GM18870 (cell line): ENCODE data around the gene PEAK3.

Source experiments
- ATAC-seq: cut with Tn5 transposase; IDR thresholded peaks from one replicate; pipeline ENCODE4 v1.9.1; 2021; ENCODE audit warnings: moderate library complexity; ENCODE audit not compliant: unreplicated experiment

PEAK3 gene

DNA sequence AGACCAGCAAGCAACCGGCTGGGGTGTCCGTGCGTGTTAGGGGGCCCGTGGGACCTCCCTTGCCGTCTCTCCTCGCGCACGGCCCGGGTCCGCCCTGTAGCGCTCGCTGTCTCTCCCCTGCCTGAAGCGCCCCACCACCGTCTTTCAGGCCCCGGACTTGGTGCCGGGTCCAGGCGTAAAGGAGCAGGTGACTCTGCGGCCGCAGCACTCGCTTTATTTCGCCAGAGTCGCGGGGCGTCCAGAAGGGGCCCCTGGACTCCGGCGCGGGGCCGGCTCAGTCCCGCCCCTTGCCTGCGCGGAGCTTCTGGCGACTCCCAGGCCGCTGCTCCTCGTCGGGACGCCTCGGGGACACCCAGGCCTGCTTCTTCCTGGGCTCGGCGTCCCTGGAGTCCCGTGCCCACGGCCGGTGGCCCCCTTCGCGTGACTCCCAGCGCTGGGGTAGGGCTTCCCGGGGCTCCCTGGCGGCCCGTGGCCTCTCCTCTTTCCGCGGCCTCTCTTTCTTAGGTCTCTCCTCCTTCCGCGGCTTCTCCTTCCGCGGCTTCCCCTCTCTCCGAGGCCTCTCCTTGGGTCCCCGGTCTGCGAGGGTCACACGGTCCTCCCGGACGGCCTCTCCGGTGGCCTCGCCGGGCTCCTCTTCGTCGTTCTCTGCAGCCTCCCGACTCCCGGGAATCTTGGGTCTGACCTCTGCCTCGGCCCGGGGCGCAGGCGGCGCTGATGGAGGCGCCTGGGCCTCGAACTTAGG, 29.7 kb downstream of the PEAK3 start:
- no peak for ATAC-seq

DNA sequence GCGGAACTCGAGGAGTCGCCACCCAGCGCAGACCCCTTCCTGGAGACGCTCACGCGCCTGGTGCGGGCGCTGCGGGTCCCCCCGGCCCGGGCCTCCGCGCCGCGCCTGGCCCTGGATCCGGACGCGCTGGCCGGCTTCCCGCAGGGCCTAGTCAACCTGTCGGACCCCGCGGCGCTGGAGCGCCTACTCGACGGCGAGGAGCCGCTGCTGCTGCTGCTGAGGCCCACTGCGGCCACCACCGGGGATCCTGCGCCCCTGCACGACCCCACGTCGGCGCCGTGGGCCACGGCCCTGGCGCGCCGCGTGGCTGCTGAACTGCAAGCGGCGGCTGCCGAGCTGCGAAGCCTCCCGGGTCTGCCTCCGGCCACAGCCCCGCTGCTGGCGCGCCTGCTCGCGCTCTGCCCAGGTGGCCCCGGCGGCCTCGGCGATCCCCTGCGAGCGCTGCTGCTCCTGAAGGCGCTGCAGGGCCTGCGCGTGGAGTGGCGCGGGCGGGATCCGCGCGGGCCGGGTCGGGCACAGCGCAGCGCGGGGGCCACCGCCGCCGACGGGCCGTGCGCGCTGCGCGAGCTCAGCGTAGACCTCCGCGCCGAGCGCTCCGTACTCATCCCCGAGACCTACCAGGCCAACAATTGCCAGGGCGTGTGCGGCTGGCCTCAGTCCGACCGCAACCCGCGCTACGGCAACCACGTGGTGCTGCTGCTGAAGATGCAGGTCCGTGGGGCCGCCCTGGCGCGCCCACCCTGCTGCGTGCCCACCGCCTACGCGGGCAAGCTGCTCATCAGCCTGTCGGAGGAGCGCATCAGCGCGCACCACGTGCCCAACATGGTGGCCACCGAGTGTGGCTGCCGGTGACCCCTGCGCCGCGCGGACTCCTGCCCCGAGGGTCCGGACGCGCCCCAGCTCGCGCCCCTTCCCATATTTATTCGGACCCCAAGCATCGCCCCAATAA, 30.6 kb downstream of the PEAK3 start:
- no peak for ATAC-seq

GRCh38 chr19:2250766-2251105, 31.2 kb downstream of the PEAK3 start:
- ATAC-seq: no peak

DNA sequence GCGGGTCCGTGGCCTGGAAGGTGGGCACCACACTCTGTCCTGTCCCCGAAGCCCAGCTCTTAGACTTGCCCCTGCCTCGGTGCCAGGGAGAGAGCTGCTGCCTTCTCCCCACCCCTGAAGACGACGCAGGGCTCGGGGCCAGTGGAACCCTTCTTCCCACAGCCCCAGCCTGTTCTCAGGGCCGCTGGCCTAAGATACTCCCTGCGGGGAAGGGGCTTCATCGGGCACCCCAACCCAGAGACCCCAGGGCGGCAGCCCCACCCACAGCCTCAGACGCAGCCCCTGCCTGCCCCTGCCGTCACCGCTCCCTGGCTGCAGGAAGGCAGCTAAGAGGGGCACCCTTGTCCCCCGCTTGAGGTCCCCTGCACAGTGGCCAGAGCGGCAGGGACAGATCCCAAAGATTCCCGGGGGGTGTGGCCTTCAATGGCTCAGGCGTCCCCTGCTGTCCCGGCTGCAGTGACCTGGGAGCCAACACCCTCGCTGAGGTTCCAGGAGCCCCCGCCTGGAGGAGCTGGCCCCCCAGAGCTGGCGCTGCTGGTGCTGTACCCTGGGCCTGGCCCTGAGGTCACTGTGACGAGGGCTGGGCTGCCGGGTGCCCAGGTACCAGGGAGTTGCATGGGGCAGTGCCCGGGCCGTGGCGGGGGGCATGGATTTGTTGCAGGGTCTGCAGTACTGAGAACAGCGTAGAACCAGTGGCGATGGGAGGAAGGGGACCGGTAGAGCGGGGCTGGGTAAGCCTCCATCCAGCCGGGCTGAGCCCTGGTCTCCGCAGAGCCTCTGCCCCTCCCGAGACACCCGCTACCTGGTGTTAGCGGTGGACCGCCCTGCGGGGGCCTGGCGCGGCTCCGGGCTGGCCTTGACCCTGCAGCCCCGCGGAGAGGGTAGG, 31.9 kb downstream of the PEAK3 start:
- ATAC-seq: no peak

- ATAC-seq: no peak
These were observed 32.7 kb downstream of the PEAK3 start, which contains the start of gene AMH for GRCh38 chr19:2249010-2249866. AMH (plus strand) TSS chr19:2249323; CDS start chr19:2249333, 10 bp downstream.

- no peak for ATAC-seq
These were observed 33.6 kb downstream of the PEAK3 start for GRCh38 chr19:2248136-2249009.

DNA sequence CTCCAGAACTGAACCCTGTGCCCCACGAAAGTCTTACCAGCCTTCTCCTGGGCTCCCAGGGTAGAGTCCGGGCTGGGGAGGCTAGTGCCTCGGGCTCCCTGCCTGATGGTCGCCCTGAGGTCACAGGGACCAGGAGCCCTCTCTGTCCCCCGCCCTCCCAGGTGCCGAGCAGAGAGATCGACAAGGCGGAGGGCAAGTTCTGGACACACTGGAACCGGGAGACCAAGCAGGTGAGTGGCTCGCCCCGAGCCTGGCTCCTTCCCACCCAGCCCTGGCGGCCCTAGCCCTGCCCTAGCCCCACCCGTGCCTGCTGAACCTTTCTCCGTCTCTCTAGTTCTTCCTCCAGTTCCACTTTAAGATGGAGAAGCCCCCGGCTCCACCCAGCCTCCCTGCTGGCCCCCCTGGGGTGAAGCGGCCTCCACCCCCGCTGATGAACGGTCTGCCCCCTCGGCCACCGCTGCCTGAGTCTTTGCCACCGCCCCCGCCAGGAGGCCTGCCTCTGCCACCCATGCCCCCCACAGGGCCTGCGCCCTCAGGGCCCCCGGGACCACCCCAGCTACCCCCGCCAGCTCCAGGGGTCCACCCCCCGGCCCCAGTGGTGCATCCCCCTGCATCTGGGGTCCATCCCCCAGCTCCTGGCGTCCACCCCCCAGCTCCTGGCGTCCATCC, 34.4 kb downstream of the PEAK3 start:
- ATAC-seq: no peak

GRCh38 chr19:2246801-2247361, 35.1 kb downstream of the PEAK3 start:
- no peak for ATAC-seq

GRCh38 chr19:2246014-2246620, 35.9 kb downstream of the PEAK3 start:
- no peak for ATAC-seq

DNA sequence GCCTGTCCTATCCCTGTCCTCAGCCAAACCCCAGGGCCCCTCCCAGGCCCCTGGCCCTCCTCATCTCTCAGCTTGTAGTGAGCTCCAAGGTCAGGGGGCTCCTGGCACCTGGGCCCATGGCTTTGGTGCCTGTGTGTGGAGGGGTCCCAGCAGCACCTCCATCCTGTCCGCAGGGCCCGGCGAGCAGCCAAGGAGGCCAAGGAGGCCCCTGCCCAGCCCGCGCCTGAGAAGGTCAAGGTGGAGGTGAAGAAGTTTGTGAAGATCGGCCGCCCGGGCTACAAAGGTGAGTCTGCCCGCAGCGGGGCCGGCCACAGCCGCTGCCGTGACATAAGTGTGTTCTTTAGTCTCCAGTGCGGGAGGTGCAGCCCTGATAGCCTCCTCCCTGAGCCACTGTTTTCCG, 36.7 kb downstream of the PEAK3 start:
- no peak for ATAC-seq

DNA sequence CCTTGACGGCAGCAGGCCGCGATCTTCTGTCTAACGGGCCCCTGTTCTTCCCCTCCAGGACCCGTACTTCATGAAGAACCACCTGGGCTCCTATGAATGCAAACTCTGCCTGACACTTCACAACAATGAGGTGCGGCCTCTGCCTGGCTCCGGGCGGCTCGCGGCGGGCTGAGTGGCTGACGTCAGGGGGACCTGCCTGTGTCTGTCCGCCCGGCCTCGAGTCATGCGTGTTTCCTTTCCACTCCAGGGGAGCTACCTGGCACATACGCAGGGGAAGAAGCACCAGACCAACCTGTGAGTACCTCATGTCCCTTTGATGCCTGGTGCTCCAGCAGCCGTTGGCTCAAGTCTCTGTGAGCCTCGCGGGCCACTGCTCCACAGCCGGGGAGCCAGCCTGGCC, 37.5 kb downstream of the PEAK3 start:
- no peak for ATAC-seq

GRCh38 chr19:2244125-2244411, 37.9 kb downstream of the PEAK3 start:
- no peak for ATAC-seq

DNA sequence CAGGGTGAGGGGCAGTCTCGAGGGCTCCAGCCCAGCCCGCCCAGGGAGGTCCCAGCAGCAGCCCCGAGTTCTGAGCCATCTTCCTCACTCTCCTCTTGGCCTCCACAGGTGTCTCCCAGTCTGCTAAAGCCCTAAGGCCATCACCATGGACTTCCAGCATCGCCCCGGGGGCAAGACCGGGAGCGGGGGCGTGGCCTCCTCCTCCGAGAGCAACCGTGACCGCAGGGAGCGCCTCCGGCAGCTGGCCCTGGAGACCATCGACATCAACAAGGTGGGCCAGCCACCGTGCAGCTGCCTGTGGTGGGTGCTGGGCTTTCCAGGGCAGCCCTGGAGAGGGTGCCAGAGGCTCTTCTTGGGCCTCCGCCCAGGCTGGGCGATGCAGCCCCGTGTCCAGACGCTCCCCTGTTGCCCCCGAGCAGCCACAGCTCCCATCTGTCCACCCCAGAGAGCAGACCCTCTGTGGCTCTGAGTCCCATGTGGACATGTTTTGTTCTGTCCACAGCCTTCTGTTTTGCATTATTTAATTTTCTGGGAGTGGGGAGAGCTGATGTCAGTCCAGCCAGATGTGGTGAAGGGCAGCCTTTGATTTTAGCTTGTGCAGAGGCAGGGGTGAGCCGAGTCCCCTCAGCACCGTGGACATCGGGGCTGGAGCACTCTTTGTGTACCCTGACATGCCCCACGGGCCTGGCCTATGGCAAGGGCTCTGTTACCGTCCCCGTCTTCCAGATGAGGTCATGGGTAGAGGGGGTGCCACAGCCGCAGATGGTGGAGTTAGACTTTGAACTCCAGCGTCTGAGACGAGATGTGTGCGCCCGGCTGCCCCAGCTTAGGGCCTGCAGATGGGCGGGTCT, 38.5 kb downstream of the PEAK3 start:
- ATAC-seq: no peak

GRCh38 chr19:2242816-2243215, 39.2 kb downstream of the PEAK3 start:
- no peak for ATAC-seq

GRCh38 chr19:2242092-2242537, 39.9 kb downstream of the PEAK3 start:
- ATAC-seq: no peak

DNA sequence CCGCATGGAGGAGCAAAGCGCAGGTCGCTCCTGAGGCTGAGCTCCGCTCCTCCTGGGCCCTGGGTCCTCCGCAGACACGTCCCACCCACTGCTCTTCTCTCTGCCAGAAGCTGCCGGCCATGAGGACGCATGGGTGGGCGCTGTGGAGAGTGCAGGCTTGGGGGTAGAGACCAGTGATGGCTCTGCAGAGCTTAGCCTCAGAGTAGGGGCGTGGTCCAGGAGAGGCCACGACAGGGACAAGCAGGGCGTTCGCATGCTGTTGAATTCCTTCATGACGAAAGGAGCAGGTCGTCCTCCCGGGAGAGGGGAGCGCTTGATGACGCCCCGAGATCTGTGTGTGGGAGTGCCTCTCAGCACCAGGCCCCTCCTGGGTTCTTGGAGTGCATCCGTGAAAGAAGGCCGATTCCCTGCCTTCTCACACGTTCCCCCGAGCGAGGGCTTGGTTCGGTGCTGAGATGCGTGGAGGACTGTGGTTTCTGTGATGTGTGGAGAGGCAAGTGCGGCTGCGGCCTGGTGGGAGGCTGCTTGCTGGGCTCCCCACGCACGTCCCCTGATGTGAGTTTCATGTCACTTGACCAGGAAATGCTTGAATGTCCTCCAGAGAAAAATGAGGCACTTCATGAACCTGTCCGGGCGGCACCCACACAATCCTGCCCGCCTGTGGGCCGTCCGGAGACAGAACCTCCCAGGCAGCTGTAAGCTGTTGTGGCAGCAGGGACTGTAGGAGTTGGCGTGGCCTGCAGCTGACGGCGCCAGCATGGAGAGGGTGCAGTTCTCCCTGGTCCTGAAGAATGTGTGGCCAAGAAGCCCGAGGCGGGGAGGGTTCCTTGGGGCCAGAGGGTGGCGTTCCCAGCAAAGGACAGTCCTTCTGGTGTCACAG, 40.9 kb downstream of the PEAK3 start:
- ATAC-seq: no peak
